Midbrain (tissue), 1 donor: ENCODE measurements around the gene TMED3.
"Not testable (repeated sequence)": the region's sequence is repeated elsewhere in the genome, so short reads cannot be mapped to it uniquely, and the experiment has no call there.

Experiments used
- DNase-seq: peaks from one replicate; lab custom pipeline; 2025; lab: John Stamatoyannopoulos, UW

Gene TMED3

DNA sequence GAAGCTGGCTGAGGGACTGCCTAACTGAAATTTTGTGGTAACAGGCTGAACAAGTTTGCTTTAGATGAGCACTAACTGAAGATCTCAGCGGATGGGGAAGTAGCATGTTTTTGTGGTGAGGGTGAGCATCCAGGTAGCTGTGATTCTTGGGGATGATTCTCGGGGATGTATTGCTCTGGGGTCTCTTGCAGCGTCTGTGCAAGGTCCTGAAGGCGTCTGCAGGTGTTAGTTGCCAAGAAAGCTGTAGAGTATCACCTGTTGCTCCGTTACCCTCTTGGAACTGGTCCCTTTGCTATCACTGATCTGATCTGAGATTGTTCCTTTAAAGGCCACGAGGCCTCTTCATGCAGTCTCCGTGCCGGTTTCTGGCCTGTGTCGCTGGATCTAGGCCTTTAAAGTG is 6.0 kb downstream of the TMED3 start:
- no peak for DNase-seq

DNA sequence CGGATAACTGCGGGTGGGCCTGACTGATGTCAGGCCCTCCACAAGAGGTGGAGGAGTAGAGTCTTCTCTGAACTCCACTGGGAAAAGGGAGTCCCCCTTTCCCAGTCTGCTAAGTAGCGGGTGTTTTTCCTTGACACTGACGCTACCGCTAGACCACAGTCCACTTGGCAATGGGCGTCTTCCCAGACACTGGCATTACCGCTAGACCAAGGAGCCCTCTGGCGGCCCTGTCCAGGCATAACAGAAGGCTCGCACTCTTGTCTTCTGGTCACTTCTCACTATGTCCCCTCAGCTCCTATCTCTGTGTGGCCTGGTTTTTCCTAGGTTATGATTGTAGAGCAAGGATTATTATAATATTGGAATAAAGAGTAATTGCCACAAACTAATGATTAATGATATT is 9.1 kb downstream of the TMED3 start:
- not testable (repeated sequence) for DNase-seq

GRCh38 chr15:79321876-79322275 is 11.0 kb downstream of the TMED3 start:
- DNase-seq: no peak

DNA sequence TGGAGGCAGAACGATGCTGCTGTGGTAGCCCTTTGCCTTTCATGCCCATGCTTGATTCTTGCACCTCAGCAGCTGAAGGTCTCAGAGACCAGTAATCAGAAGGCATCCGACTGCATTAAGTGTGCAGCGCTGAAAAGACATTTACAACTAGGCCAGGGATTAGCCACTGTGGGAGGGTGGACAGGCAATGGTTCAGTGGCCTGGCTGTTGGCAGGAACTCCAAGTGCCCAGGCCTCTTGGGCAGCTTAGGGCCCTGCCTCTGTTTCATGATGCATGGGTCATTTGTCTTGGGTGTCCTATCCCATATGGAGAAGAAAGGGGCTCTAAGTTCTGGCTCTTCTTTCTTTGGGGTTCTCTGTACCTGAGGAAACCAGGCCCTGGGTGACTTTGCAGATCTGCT is 11.4 kb downstream of the TMED3 start:
- DNase-seq: no peak

DNA sequence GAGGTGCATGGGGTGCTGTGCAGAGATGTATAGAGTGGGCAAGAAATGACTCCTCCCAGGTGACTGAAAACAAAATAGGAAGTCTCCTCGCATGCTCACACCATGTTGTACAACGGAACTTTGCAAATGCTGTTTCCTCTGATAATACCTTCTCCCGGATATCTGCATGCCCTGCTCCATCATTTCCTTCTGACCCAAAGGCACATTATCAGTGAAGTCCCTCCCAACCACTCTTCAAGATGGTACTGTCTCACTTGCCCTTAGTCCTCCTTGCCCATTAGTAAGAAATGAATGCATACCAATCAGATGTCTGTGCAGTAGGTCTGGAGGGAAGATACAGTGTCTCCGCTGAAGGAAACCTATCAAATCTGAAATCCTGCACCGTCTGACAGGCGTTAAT is 12.0 kb downstream of the TMED3 start:
- no peak for DNase-seq

GRCh38 chr15:79329171-79329611 is 18.3 kb downstream of the TMED3 start:
- DNase-seq: no peak

DNA sequence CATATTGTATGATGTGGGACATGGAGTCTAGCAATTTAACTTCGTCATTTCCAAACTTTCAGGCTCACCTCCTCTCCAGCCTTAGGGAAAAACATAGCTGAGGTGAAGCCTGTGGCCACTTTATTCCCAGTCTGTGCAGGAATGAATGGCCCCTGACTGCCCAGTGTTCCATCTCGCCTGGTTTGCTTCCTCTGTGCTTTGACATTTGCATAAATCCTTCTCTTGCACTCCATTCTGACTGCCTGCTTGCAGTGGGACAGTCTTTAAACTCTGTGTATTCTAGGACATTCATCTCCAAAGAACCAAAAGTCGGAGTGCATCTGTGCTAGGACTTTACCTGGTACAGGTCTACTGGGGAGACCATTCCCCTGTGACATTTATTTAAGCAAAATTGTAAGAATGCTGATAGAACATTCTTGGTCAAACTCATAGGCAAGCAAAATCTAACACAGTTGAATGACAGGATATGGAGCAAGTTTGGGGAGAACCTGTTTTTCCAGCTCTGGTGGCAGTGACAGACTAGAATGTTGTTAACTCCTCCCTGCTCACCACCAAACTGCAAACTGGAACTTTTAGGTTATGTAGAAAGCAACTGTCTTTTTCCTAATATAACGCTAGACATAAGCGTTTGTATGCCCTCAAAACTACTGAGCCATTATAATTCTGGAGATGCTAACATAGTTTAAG is 22.1 kb downstream of the TMED3 start:
- DNase-seq: no peak

DNA sequence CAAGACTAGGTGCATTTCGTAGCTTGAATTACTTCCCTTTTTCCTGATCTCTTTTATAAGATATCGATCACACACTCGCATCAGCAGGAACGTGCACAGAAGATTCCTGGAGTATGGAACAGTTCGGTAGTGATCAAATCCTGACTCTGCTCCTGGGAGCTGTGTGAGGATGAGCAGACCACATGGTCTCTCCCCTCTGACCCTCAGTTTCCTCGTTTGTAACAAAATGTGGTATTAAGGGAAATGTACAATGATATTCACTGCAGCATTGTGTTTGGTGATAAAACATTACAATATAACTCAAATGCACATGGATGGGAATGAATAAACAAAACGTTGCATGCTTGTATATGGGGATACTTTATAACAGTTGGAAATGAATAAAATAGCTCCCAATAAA is 26.7 kb downstream of the TMED3 start:
- DNase-seq: no peak

DNA sequence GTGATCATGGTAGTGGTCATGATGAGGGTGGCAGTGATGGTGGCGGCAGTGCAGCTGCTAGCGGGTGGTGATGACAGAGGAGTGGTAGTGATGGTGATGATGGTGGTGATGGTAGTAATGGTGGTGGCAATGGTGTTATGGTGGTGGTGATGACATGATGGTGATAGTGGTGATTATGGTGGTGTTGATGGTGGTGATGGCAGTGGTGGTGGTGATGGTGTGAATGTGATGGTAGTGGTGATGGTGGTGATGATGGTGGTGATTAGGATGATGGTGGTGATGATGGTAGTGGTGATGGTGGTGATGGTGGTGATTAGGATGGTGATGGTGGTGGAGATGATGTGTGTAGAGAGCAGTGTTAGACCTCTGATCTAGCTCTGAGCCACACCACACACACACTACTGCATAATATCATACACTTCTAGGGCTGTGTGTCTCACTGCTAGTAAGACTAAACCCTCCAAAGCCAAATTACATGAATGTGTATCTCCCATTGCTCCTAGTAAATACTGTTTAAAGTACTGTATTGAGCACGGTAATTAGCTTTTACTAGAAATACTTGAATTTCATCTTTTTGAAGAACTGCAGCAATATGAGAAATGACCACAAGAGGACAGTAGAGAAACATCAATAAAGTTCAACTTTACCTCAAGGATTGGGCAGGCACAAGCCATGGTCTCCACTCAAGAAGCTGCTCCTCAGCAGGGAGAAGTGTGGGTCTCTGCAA is 28.8 kb downstream of the TMED3 start:
- DNase-seq: peak; percentile 14

- no peak for DNase-seq
Observed at GRCh38 chr15:79340315-79340602, 29.3 kb downstream of the TMED3 start.

DNA sequence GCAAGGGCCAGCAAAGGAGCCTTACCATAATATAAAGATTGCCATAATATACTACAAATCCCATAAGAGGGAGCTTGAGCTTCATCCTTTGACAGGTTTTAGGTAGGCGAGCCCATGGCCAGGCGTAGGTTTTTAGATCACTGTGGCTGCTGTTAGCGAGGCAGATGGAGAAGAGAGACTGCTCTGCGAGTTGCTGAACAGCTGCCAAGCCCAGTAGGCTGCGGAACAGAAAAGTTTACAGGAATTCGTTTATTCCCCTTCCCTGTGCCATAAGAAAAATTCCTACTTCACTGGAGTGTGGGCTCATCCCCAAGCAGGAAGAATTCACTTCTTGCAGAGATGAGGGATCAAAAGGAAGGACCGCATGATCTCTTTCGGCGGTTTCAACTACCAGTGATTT is 30.5 kb downstream of the TMED3 start:
- DNase-seq: no peak

- DNase-seq: no peak
Observed at GRCh38 chr15:79349525-79349924, 38.6 kb downstream of the TMED3 start.

DNA sequence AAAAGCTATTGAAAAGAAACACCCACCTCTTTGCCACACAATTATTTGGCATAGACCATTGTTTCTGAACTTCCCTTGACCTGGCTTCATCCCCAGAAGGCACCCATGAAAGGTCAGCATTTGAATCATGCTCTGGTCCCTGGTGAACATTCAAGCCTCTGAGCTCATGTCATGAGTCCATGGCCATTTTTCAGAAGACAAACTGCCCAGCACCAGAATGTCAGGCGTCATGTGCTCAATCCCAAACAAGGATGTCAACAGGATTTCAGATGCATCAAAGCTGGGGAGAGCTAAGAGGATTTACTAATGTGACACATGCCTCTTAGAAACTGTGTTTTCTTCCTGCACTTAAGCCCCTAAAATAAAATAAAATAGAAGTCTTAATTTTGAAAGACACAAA is 41.3 kb downstream of the TMED3 start:
- DNase-seq: no peak

DNA sequence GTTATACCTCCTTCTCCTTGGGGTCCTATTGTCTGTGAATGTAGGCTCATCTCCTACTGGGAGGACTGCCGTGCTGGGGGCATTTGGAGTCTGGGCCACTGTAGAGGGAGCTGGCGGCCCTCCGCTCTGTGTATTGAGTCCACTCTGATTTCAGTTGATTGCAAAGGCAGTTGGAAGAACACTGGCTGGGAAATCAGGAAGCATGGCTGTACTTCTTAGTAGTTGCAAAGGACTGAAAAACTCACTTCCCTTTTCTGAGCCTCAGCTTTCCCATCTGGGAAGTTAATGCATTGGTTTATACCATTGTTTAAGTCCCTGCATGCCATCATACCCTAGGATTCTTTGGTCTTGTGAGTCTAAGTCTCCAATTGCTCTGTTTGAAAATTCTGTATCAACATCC is 46.7 kb downstream of the TMED3 start:
- DNase-seq: no peak

GRCh38 chr15:79358069-79358468 is 47.2 kb downstream of the TMED3 start:
- DNase-seq: no peak

DNA sequence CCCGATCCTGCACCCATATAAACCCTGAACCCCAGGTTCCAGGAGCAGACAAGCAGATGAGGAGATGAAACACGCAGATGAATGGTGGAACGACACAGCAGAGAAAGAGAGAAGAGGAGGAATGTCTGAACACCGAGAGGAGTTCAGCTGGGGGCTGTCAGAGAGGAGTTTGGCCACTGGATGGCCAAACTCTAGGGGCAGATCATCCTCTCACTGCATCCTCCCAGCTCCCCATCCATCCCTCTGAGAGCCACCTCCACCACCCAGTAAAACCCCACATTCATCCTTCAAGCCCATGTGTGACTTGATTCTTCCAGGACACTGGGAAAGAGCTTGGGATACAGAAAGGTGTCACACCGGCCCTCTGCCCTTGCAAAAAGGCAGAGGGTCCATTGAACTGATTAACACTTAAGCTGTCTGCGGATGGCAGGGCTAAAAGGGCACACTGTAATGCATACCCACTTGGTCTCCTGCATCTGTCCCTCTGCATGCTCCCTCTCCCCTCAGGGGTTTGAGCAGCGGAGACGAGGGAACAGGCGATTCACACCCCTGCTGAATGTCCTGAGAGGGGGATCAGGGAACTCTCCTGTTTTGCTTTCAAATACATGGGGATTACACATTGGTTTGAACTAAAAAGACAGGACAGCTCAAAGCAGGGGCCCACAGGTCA is 53.8 kb downstream of the TMED3 start:
- DNase-seq: no peak

GRCh38 chr15:79365765-79366164 is 54.9 kb downstream of the TMED3 start:
- DNase-seq: no peak

DNA sequence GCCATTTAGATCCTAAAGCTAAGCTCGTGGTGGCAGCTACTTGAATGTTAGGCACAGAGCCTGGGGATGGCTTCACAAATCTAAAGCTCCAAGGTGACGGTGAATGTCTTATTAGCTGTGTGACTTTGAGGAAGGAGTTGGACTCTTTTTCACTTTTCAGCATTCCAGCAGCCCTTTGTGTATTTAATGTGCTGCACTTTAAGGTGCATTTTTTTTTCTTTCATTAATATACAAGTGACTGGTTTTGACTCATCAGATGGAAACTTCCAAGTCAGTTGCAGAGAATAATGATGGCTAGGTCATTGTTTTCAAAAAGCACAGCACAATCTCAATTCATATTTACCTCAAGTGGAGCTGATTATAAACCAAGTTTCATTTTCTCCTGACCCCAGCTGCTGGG is 55.8 kb downstream of the TMED3 start:
- no peak for DNase-seq

DNA sequence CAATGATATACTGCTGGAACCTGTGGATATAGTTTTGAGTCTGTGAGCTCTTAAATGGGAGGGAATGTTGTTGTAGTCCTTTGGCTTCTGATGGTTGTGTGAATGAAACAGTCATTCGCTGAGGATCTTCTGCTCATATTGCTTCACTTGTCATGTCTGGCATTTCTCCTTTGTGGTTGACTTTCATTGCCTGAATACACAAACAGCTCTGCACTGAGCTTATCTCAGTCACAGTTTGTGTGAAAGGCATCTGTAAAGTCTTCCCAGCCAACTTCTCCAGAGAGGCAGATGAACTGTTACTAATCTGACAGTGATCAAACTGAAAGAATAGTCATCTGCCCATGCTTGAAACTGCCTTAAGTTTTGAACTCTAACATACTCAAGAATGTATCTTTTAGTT is 59.8 kb downstream of the TMED3 start:
- no peak for DNase-seq

- no peak for DNase-seq
Observed at GRCh38 chr15:79371591-79371990, 60.7 kb downstream of the TMED3 start.

- no peak for DNase-seq
Observed at GRCh38 chr15:79372428-79372827, 61.5 kb downstream of the TMED3 start.
